ENCODE measurements around the gene COL25A1.
"Not testable (repeated sequence)": the region's sequence is repeated elsewhere in the genome, so short reads cannot be mapped to it uniquely, and the experiment has no call there.

The COL25A1 gene

DNA sequence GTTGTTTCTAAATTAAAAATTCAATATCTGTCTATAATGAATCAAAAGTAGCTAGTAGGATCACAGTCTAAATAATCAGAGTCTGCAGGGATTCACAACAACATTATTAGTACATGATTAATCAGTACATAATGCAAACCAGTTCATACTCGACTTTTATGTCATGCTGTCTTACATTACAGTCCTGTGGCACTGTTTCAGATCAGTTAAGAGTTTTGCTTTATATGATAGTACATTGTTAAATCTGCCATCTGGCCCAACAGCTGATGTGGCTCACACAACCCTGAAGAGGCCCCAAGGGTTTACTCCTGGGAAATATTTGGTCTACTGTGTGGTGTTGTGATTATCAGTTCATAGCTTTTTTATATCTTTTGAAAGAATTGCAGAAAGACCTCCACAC, 292.5 kb downstream of the COL25A1 start:
- DNase-seq = no peak

DNA sequence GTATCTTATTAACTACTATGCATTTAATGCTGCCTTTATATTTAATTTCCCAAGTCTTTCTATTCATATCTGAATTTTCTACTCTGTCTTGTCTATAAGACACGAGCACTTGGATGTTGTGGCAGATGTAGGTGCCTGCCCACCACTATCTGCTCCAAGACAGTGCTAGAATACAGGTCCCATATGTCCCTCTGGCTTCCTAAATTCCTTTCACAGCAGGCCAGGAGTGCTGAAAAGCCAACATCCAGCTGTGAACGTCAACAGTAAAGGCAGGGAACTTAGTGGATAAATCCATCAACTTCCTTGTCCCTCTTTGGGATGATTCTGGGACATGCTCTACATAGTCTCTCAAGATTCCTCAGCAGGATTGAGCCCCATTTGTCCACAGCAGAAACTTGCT, 294.5 kb downstream of the COL25A1 start:
- no peak for DNase-seq

DNA sequence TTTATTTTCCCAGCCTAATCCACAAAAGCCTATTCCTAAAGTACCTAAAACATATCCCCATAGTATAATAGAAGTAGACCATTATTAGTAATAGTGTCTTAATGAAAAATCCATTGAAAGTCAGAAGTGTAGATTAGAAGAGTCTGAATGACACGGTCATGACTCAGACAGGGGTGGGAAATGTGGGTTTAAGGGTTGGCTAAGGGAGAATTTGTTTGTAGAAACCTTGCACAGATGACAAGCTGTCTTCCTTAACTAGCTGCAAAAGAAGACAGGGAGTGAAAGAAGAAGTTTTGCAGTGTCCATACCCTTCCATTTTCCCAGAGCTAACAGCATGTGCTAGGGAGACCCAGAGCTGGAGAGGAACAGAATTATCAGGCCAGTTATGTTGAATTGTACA, 296.9 kb downstream of the COL25A1 start:
- DNase-seq = no peak

DNA sequence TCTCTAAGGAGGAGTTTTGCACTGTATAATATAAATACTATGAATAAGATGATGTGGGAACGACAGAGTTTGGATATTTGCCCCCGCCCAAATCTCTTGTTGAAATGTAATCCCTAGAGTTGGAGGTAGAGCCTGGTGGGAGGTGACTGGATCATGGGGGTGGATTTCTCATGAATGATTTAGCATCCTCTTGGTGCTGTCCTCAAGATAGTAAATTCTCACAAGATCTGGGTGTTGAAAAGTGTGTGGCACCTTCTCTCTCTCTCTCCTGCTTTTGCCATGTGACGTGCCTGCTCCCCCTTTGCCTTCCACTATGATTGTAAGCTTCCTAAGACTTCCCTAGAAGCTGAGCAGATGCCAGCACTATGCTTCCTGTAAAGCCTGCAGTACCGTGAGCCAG, 298.0 kb downstream of the COL25A1 start:
- DNase-seq = no peak

DNA sequence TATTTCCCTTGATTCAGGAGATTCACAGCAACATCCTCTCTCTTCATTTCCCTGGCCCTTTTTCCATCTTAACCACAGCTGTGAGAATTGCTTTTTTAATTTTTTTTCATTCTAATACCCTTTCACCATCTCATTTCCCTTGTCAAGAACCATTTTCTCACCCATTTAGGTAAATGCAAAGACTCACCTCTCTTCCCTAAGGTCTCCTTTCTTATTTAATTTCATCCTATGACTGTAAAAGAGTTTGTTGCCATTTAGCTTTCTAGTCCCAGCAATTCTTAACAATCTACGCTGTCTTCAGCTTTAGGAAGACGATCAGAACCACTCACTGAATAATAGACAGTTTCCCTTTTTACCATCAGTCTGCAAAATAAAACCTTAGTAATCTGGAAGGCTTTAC, 298.5 kb downstream of the COL25A1 start:
- DNase-seq = no peak

DNA sequence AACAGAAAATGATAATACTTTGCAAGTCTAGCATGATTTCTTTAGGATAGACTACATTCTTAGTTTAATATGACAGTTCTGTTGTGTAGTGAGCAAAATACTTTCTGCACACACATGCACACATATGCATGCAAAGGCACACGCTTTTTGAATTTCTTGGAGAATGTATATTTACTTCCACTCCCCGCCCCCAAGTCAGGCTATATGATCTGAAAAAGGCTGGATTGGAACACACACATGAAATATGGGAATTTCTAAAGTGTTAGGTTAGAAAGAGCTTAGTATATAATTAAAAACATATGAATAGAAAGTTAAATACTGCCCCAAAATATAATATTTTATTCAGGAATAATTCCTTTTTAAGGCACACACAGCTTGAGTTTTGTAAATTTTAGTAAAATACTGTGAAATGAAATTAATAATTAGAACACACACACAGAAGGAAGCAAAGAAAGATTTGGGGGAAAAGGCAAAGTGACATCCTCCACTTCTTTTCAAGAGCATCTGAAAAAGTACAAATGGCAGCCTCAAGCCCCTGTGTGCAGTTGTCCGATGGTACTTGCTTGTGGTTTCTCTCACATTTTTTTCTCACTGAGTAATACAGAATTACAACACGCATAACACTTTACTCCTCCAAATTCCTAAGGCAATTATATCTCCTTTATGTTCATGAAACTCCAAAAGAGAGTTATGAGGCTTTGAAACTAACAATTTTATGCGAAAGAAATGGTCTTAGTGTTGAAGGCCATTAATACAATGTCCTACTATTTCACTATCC, 310.7 kb downstream of the COL25A1 start:
- no peak for DNase-seq

DNA sequence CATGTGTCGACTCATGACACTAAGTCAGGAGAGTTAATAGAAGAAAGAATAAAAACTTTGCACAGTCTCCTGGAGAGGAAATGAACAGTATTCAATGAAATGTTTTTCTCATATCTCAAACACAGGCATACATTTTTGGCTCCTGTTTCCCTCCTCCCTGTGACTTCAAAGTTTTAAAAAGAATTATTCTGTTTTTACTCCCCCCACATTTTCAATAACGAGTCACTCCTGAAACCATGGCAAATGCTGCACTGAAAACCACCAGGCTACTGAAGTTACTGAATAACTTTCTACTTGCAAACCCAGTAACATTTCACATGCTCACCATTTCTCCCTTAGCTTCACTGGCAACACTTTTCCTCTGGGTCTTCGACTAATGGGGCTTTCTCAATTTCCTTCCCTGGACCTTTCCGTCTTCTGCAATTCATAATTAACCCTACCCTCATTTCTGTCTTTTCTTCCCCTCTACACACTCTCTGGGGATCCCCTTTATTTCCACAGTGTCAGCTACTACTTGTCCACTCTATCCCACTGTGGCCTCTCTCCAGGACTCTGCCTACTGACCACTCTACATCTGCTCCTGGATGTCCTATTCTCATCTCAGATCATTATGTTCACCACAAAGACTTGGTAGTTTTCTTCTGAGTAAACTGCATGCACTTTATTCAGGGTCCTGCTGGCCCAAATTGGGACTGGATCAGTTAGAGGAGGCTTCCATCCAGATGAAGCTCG, 313.8 kb downstream of the COL25A1 start:
- no peak for DNase-seq

DNA sequence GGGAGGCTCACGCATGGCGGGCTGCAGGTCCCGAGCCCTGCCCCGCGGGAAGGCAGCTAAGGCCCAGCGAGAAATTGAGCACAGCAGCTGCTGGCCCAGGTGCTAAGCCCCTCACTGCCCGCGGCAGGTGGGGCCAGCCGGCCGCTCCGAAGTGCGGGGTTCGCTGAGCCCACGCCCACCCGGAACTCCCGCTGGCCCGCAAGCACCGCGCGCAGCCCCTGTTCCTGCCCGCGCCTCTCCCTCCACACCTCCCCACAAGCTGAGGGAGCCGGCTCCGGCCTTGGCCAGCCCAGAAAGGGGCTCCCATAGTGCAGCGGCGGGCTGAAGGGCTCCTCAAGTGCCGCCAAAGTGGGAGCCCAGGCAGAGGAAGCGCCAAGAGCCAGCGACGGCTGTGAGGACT, 318.0 kb downstream of the COL25A1 start:
- DNase-seq = not testable (repeated sequence)

DNA sequence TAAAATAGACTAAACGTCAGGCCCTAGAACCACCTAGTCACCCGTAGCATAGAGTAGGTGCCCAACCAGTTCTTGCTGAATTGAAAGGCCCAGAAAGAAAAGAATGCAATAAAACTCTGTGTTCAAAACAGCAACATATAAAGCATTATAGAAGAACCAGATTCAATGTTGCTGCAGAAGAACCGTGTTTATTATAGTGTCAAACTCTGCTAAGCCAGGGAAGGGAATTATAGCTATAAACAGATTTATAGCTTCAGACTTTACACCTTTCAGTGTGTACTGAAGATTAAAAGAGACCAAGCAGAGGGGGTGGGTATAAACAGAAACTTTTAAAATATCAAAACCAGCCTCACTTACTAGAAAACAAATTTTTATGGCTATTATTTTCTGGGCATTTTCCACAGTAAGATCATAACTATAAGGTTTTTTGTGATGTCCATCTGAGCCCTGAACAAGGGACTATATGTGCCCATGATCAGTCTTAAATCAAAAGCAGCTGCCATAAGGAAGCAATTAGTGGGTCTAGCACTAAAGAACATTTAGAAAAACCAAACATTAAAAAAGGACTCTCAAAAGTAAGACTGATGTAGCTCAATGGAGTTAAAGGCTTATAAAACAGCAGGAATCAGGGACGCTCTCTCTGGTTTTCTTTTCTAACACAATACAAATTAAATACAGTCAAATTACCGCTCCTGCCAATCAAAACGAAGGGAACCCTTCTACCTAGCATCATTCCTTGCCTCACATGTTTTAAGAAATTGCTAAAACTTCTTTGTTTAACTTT, 319.9 kb downstream of the COL25A1 start:
- DNase-seq = no peak

DNA sequence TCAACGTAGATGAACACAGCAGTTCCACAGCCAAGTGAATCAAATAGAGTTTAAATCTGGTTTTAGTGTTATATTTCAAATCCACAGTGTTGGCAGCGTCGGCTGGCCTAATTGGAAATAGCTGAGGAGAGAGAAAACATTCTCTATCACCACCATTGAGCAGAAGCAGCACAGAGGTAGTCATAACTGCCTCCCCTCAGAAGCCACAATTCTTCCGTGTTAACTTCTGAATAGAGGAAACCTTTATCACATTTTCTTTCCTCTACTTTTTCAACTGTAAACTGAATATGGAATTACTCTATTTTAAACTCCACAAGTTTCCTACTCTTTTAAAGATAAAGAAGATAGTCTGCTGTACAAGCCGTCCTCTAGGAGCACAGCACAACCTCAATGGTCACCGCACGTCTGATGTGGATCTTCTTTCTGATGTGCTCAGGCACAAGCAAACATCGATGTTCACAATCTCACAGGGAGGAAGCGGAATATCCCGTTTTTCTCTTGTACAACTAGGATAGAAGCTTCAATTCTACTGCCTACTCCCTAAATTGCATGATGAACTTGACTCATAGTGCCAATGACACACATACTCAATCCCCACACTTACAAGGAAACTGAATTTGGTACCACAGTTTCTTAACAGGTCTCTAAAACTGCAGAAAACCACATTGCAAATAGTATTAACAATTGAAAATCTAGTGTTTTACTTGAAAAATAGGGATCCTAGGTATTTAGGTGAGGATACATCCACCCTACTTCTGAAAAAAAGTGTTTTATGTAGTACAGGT, 321.8 kb downstream of the COL25A1 start:
- DNase-seq = no peak

DNA sequence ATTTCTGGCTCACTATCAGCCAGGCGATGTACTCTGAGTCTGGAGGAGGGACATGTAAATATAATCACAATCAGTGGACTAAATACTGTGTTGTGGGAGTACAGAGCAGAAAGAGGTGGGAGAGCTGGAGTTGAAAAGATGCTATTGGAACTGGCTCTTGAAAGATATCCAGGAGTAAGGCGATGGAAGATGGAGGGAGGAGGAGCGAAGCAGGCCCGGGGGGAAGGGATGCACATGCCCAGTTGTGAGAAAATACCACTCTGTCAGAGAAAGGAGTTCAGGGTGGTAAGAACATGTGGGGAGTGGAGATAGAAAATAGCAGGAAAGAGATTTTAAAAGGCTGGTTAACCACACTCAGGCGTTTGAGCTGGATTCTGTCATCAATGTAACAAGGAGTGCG, 322.7 kb downstream of the COL25A1 start:
- no peak for DNase-seq

DNA sequence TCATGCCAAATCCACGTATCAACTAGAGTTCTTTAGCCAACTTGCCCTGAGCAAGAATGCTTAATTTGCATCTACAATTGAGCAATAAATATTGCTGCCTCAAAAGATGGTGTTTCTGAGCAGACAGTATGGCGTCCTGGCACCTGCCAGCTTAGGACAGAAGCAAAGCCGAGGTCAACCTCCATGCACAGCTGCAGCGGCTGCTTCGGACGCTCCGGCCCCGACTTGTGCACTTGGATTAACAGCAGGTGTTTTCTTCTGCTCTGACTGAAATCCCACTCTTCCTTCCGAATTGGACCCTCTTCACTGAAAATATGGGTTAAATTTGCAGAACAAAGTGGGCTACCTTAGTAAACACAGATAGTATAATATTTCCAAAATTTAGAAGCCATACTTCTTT, 324.4 kb downstream of the COL25A1 start:
- DNase-seq = no peak

DNA sequence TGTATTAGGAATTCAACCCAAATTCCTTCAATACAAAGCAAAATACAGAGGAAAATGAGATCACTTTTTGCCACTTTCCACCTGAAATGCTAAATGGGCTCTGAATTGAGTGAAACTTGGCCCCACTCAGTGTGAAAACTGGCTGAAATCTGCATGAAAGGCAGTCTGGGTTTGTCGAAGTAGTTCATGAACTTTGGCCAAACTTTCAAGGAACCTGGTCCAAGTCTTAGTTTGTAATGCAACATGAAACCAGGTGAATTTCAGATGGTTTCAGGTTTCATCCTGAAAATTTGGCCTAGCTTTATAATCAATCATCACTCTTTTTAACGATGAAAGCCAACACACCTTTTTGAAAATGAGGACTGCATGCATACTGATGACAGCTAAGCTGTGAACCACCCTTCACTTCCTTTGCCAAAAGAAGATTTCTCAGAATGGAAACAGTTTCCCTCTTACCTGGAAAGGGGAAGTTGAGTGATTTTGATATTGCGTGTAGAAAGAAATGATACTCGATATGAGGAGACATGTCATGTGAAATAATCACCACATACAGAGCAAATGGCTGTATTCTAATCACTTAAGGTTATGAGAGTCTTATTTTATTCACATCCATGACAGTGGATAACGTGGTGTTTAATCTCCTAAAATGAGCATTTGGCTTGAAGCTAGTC, 329.7 kb downstream of the COL25A1 start:
- peak; percentile 1 for DNase-seq

DNA sequence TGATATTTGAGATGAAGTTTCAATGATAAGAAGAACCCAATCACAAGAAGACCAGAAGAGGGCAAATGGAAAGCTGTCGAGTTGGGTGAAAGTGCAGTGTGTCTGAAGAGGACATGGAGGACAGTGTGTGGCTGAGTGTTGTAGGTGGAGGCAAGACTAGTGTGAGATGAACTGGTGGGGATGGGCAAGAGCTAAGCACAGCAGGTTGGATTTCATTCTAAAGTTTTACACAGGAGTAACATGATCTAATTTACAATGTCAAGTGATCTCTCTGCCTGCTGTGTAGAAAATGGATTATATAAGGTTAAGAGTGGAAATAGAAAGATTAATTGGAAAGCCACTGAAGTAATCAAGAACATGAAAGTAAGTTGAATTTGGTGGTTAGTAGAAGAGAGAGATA, 331.0 kb downstream of the COL25A1 start:
- DNase-seq = no peak

DNA sequence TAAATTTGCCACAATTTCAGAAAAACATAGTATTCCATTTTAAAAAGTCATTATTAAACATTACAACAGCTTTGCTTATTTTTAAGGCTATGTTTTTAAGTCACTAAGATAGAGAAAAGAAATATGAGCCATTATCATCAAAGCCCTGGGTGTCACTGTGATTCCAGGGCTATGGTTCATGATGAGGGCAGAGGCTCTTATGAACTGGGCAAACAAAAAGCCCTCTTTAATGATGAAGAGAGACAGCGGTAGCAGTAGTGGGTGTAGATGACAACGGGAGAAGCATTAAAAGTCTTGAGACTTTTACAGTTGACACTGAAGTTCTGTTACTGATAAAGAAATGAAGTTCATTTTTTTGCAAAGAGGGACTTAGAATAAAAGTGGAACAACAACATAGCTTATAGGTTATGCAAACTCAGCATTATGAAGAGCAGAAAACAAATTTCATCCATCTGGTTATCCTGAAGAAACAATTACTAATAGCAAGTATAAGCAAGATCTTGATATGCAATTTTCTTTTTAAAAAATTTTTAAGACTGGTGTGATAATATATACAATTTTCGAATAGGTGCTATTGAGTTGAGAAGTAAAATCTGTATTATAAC, 336.9 kb downstream of the COL25A1 start:
- DNase-seq = no peak

DNA sequence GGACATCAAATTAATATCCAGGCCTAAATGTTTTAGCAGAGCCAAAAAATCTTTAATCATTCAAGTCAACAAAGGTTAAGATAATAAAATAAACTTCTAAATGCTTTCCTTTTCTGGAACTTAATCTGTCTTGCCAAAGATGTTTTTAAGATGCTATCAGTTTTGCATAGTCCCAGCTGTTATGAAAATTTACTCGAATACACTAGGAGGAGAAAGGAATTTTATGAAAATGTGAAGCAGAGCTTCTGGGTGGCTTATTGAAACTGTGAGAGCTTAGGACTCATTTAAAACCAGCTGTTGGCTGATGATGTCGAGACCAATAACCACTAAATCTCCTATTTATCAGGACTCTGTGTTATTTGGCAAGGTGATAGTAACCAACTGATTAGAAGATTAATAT, 337.4 kb downstream of the COL25A1 start:
- DNase-seq = no peak

DNA sequence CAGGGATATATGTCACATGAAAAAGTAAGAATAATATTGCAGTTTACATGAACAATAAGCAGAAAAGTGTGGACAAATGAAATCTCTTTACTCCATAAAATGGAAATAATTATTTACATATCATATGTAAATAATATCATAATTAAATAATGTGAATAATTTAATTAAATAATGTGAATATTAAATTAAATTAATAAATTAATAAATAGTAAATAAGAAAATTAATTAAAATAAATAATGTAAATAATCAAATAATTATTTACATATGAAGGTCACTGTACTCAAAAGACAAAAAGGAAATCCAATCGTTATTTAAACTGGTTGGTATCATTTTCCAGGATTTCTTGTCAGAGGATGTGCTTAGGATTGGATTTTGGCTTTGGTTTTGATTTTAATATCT, 338.5 kb downstream of the COL25A1 start:
- DNase-seq = no peak

DNA sequence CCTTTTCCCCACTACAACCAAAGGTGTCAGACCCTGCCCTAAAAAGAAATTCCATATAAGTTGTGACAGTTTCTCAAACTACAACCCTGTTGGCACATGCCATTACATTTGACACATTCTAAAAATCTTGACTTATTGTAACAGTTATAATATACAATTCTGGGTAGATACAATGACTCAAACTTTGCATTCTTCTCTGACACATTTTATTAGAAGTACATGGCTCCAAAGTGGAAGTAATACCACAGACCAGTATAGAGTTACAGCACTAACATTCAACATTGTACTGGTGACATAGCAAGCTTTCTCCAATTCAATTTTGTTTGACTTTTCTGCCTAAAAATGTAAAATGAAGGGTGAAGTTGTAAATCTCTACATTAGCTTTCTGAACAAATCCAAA, 343.0 kb downstream of the COL25A1 start:
- DNase-seq = no peak

DNA sequence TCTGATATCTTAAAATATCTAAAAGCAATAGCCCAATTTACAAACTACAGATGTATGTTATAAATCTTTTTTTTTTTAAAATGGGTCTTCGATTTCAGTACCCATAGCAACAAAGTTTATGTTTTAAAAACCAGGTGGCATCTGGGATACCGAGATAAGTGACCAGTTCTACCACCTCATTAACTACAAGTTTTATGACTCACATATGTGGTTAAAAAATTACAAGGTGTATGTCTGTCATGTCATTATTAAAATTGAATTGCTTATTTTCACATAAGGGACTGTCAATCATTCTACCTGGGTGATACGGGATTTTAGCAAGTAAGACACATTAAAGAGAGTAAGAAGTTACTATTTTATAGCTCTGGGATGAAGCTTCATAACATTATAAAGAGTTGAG, 347.6 kb downstream of the COL25A1 start:
- DNase-seq = no peak

DNA sequence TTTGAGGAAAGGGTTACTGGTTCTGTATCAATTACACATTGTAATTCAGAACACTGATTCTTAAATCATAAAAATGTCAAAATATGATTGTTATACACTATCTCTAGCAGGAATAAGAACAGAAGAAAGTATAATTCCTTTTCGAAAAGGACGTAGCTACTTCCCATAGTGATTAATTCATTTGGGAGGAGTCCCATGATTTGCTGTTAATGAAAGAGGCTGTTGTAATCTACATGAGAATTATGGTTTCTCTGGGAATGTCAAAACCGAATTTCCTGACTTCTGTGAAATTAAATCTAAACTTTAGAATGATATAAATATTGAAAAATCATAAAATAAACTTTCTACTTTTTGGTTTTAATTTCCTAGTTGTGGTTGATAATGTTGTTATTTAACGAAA, 348.5 kb downstream of the COL25A1 start:
- DNase-seq = no peak

DNA sequence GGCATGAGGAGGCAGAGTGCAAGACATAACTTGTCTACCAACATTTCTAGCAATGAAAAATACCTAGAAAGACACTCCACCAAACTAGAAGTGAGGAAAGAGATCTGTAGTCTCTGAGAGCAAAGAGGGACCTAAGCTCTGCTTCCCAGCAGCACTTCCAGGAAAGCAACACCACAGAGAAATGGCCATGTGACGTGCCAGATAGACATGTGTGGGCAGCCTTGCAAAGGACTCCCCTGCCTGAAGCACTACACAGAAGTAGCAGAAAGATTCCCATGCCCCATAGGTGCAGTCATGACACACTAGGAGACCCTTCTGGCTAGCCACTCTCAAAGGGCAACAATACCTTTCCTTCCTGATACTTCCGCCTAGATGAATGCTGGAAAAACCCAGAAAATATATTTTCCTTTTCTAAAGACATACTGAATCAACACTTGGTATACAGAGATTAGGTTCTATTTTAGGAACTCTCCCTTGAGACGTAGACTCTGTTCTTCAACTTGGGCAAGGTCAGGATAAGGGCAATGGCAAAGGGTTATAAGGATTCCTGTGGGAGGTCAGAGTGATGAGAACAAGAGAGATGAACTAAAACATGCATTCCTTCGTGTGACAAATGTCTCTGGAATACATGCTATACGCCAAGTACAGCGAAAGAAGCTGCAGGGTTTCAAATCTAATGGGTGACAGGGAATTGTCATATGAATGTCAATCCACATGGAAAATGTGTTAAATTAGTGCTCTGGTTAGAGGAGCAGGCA, 352.1 kb downstream of the COL25A1 start:
- DNase-seq = no peak

Data from central memory CD4-positive, alpha-beta T cell (primary cell).